Body of pancreas (tissue), 4 donors: Measurements from ENCODE around the gene MRPS18A. TPM values are rescaled to one million over a fixed set of nuclear protein-coding genes. Genes with fewer than 3 reads are reported as not detected.

Experiments
- ATAC-seq: fragments of 150-250 bp; one replicate; pipeline ENCODE4 v1.9.1; 2016
- DNase-seq, 4 donors: peaks; one replicate each; pipeline ENCODE4 v3.0.0-alpha.2; 2019
- H3K27ac ChIP-seq, 4 donors: fragments of 200-600 bp; sonication (generic); 1 replicate in 3 of 4; 2 replicates in 1 of 4; pipeline versions ENCODE4 v1.5.1 to v1.6.1; 2016 to 2019; ENCODE audit warnings: mild to moderate bottlenecking in 1 of 4, mixed read lengths in 1 of 4, moderate library complexity in 1 of 4
- H3K27me3 ChIP-seq, 2 donors: fragments of 200-600 bp; sonication (generic); one replicate each; pipeline ENCODE4 v1.6.0; 2016; ENCODE audit warnings: mild to moderate bottlenecking in 1 of 2
- H3K36me3 ChIP-seq, 2 donors: fragments of 200-600 bp; sonication (generic); replicated peaks in 1 of 2; 2 replicates each; pipeline ENCODE4 v1.5.1; 2016; ENCODE audit warnings: low read depth in 2 of 2; ENCODE audit not compliant: insufficient read depth in 1 of 2
- H3K4me1 ChIP-seq: fragments of 200-600 bp; sonication (generic); one replicate; pipeline ENCODE4 v1.6.0; 2016
- H3K4me3 ChIP-seq, 2 donors: fragments of 200-600 bp; sonication (generic); 1 replicate in 1 of 2; 2 replicates in 1 of 2; pipeline ENCODE4 v1.5.1; 2016 to 2019
- H3K9me3 ChIP-seq, 3 donors: fragments of 200-600 bp; sonication (generic); 1 replicate in 2 of 3; 2 replicates in 1 of 3; pipeline ENCODE4 v1.5.1; 2016
- CTCF ChIP-seq, 7 experiments: fragments of 450-650 bp in 4 of 7; fragments of 200-600 bp in 3 of 7; sonication (generic) in 3 of 7; IDR thresholded peaks; one replicate each; pipeline ENCODE4 v1.5.1; 2016 to 2019; ENCODE audit warnings: antibody characterized with exemption in 7 of 7
- POLR2A ChIP-seq, 3 donors: fragments of 450-650 bp; IDR thresholded peaks; one replicate each; pipeline ENCODE4 v1.6.1; 2016; ENCODE audit warnings: antibody characterized with exemption in 3 of 3, mild to moderate bottlenecking in 2 of 3
- WGBS, 2 donors: methylation state at CpG; one replicate each; pipeline ENCODE4 v1.1.5; 2017; 5-methylcytosine and 5-hydroxymethylcytosine counted together
- intact Hi-C: fragments of 100-400 bp; cut with DNase I; formaldehyde crosslinking; loops from one replicate; pipeline ENCODE4 v1.15.1; 2023
- total RNA-seq, 2 donors: library from RNA; depleted of rRNA; stranded (reverse); fragments of >200 nt; gene quantifications; one replicate each; pipeline ENCODE4 v1.1.0, GENCODE V29; 2016

The MRPS18A gene
- total RNA-seq, 2 donors from 2014 or later: 16.9 to 36.3 TPM

GRCh38 chr6:43671801-43672690, 15.5 kb downstream of the MRPS18A start:
- no peak for TF ChIP-seq CTCF (IDR thresholded peaks at IDR 0.05)
- no peak for TF ChIP-seq POLR2A (IDR thresholded peaks at IDR 0.05)
- Histone ChIP-seq H3K27ac (peak overlapping the region in 3 of 4 donors; percentile 11 to 52 (median 40)), H3K4me3 (no peak overlapping the region), H3K9me3 (no peaks in the 10 kb centered on the region), H3K36me3 (peaks cover 0 to 20% of the 10 kb centered on the region in 2 donors), H3K4me1 (peaks cover 47% of the 10 kb centered on the region), H3K27me3 (no peaks in the 10 kb centered on the region)
- ATAC-seq: no peak
- 65 to 77% methylated on average over 9 to 16 of the region's 16 CpGs for WGBS, 2 donors
- peak in 1 of 4 donors; percentile 26 for DNase-seq
- intact Hi-C loops: no loop called here

GRCh38 chr6:43671011-43671800, 16.4 kb downstream of the MRPS18A start:
- ATAC-seq: no peak
- 89 to 90% methylated on average over 5 to 8 of the region's 8 CpGs for WGBS, 2 donors
- Histone ChIP-seq H3K4me1 (peaks cover 51% of the 10 kb centered on the region), H3K27me3 (no peaks in the 10 kb centered on the region), H3K36me3 (peaks cover 0 to 20% of the 10 kb centered on the region in 2 donors), H3K9me3 (no peaks in the 10 kb centered on the region), H3K27ac (peak overlapping the region in 2 of 4 donors; percentile 11 to 40), H3K4me3 (no peak overlapping the region)
- TF ChIP-seq CTCF (IDR thresholded peaks at IDR 0.05): no peak
- no peak for TF ChIP-seq POLR2A (IDR thresholded peaks at IDR 0.05)
- intact Hi-C loops: no loop called here
- DNase-seq: no peak

GRCh38 chr6:43670623-43670986, 17.0 kb downstream of the MRPS18A start:
- H3K27ac ChIP-seq: no peak overlapping the region

GRCh38 chr6:43669922-43670622, 17.5 kb downstream of the MRPS18A start:
- H3K9me3 ChIP-seq: no peaks in the 10 kb centered on the region
- TF ChIP-seq CTCF (IDR thresholded peaks at IDR 0.05) (no peak), POLR2A (IDR thresholded peaks at IDR 0.05) (no peak)
- intact Hi-C loops: loop anchor here (5.0 to 10.0 kb wide), 2 partner anchors 95 to 412 kb away; no protein-coding TSS in a partner anchor
- H3K27me3 ChIP-seq: no peaks in the 10 kb centered on the region
- peaks cover 51% of the 10 kb centered on the region for H3K4me1 ChIP-seq
- 58 to 82% methylated on average over 2 to 6 of the region's 6 CpGs for WGBS, 2 donors
- no peak overlapping the region for H3K27ac ChIP-seq
- DNase-seq: no peak
- peaks cover 0 to 15% of the 10 kb centered on the region in 2 donors for H3K36me3 ChIP-seq
- H3K4me3 ChIP-seq: no peak overlapping the region
- no peak for ATAC-seq

More at GRCh38 chr6:43670623-43670986, 17.0 kb downstream of the MRPS18A start:
- 91 to 98% methylated on average over 6 of the region's 6 CpGs for WGBS, 2 donors
- intact Hi-C loops: no loop called here
- Histone ChIP-seq H3K4me3 (no peak overlapping the region), H3K4me1 (peaks cover 51% of the 10 kb centered on the region), H3K36me3 (peaks cover 0 to 18% of the 10 kb centered on the region in 2 donors), H3K9me3 (no peaks in the 10 kb centered on the region), H3K27me3 (no peaks in the 10 kb centered on the region)
- TF ChIP-seq POLR2A (IDR thresholded peaks at IDR 0.05): no peak
- TF ChIP-seq CTCF (IDR thresholded peaks at IDR 0.05): no peak
- ATAC-seq (no peak), DNase-seq (no peak)
